Astrocyte (in vitro differentiated cells and primary cell): ENCODE results near the gene SUSD3.

Source experiments
- EZH2 ChIP-seq: IDR thresholded peaks from 2 replicates; pipeline ENCODE4 v1.6.1; 2012; ENCODE audit warnings: mild to moderate bottlenecking, low read length, inconsistent platforms; ENCODE audit not compliant: insufficient read depth
- TF ChIP-seq, protein P1 (sequence below): IDR thresholded peaks from 2 replicates; pipeline ENCODE4 v1.5.1; 2011; ENCODE audit warnings: low read depth, mild to moderate bottlenecking, inconsistent platforms, low read length, moderate library complexity; ENCODE audit not compliant: insufficient read depth

DNA sequence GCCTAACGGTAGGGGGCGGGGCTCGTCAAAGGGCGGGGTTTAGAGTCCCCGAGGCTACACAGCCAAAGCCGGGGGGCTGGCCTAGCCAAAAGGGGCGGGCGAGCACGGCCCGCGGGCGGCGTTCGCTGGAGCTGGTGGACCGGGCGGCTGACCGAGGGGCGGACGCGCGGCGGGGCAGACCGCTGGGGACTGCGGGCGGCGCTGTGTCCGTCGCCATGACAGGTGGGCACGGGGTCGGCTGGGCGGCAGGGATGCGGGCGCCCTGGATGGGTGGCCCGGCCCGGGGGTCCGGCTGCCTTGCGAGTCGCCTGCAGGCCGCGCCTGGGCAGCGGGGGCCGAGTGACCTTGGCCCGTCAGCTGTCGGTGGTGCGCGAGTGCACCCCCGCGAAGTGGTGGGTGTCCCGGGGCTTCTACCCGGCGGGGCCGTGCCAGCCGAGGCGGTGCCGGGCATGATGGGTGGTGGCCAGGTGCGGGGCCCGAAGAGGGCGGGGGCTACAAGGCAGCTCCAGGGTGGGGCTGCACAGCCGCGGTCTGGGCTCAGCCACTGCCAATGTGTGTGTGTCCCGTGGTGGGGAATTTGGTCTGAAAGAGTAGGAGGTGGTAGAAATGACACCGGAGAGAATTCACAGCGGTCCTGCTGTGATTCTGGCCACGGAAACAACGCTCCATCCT, 37.8 kb downstream of the SUSD3 start, which contains the start of gene CARD19:
- TF ChIP-seq EZH2, result no peak
- TF ChIP-seq, protein P1, sequence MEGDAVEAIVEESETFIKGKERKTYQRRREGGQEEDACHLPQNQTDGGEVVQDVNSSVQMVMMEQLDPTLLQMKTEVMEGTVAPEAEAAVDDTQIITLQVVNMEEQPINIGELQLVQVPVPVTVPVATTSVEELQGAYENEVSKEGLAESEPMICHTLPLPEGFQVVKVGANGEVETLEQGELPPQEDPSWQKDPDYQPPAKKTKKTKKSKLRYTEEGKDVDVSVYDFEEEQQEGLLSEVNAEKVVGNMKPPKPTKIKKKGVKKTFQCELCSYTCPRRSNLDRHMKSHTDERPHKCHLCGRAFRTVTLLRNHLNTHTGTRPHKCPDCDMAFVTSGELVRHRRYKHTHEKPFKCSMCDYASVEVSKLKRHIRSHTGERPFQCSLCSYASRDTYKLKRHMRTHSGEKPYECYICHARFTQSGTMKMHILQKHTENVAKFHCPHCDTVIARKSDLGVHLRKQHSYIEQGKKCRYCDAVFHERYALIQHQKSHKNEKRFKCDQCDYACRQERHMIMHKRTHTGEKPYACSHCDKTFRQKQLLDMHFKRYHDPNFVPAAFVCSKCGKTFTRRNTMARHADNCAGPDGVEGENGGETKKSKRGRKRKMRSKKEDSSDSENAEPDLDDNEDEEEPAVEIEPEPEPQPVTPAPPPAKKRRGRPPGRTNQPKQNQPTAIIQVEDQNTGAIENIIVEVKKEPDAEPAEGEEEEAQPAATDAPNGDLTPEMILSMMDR, result no peak
